ENCODE data around the gene PDCD1.
A peak's percentile ranks its signal among the peaks of the same experiment; 100 is the strongest.
"Not testable (repeated sequence)": the region's sequence is repeated elsewhere in the genome, so short reads cannot be mapped to it uniquely, and the experiment has no call there.

PDCD1 gene

DNA sequence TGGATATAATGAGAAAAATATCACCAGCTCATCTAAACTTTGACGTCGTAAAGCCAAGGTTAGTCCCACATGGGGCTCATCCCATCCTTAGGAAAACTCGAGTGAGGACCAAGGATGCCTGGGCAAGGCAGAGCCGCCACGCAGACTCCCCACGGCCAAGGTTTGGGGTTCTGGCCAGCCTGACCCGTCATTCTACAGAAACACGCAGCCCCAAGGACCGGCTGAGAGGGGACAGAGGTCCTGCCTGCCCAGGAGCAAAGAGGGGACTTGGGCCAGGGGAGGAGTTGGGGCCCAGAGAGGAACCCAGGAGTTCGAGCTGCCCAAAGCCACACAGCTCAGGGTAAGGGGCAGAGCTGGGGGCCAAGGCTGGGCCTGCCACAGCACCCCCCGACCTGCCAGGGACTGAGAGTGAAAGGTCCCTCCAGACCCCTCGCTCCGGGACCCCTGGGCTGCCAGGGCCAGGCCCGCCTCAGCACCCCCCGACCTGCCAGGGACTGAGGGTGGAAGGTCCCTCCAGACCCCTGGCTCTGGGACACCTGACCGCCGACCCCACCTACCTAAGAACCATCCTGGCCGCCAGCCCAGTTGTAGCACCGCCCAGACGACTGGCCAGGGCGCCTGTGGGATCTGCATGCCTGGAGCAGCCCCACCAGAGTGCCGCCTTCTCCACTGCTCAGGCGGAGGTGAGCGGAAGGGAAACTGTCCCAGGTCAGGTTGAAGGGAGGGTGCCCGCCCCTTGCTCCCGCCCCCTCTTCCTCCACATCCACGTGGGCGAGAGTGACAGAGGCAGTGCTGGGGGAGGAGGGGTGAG lies at the start of gene PDCD1:
Gene PDCD1, minus strand, starts transcription at position 689 of the 811 bp plus-strand sequence. Its CDS starts 56 bp downstream, at position 633.
- DNase-seq (ENCODE audit: low read depth in 3 of 3): peak; percentile 53 to 84 (median 54)

DNA sequence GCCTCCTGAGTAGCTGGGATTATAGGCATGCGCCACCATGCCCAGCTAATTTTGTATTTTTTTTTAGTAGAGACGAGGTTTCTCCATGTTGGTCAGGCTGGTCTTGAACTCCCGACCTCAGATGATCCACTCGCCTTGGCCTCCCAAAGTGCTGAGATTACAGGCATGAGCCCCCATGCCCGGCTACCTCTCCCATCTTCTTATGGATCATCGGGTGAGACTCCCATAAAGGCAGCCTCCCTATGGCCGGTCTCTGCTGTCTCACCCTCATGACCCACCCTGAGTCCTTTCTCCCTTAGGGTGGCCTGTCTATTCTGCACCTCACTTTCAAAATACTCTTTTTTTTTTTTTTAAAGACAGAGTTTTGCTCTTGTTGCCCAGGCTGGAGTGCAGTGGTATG lies 49.1 kb upstream of the PDCD1 start:
- DNase-seq (ENCODE audit: low read depth in 3 of 3): not testable (repeated sequence)

DNA sequence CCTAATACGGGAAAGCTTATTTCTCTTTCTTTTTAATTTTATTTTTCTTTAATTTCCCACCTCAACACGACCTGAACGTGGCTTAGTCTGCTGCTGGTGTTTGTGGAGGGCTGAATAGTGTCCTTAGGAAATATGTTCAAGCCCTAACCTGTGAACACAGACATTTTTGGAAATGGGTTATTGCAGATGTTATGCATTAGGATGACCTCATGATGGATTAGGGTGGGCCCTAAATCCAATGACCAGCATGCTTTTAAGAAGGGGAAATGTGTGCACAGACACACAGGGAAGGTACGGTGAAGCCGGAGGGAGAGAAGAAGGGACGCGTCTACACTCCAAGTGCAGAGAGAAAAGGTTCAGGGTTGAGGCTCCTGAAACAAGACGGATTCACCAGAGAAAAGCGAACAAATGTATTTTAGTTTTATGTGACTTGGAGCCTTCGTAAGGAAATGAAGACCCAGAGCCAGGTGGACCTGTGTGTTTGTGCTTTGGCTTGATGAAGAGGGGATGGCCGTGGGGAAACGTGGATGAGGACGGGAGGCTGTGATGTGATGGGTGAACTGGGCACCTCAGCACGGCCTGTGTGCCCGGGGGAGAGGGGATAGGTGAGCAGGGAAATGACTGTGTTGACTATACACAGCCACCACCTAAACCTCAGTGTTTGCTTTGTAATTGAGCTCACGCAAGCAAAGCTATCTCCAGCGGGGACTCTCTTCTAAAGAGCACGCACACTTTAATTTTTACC lies 48.3 kb upstream of the PDCD1 start:
- no peak for DNase-seq (ENCODE audit: low read depth in 3 of 3)

DNA sequence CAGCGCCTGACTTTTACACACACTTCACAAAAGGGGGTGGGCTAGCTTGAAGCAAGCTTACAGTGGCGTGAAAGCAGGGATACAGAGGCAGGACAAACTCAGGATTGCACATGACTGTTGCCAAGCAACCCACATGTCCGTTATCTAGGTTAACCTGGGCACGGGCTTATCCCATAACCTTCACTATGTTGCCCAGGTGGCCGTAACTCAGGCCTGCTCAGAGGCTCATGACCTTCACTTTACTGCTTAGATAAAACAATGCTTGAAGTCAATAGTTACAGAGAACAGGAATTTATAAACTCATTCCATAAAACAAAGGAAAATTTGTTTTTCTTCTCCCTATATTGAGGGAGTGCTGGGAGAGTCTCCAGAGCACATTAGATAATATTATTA lies 47.7 kb upstream of the PDCD1 start:
- DNase-seq (ENCODE audit: low read depth in 3 of 3): not testable (repeated sequence)

DNA sequence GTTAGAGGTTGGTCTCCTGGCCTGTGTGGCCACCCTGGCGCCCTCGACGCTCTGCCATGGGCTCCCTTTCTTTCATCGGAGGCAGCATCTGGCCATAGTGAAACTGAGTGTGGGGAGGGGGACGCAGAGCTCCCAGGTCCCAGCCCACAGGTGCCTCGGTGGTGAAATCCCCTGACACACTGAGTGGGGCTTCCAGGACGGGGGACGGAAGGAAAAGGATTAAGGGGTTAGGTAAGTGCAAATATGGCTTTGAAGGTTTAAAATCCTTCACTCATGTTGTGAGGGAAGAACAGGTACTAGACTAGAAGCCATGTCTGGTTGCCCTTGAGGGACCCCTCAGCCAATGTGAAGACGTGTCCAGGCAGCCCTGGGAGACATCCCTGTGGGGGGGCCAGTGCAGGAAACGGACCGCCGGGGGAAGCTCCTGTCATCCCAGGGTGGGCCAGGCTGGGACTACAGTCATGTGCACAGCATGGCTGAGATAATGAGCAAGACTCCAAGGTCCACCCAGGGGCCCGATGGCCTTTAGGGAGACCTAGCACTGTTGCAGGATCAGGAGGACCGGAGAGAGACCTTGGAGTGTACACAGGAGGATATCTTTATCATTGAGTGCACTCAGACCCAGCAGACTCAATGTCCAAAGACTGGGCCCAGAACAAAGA lies 47.2 kb upstream of the PDCD1 start:
- DNase-seq (ENCODE audit: low read depth in 3 of 3): no peak

DNA sequence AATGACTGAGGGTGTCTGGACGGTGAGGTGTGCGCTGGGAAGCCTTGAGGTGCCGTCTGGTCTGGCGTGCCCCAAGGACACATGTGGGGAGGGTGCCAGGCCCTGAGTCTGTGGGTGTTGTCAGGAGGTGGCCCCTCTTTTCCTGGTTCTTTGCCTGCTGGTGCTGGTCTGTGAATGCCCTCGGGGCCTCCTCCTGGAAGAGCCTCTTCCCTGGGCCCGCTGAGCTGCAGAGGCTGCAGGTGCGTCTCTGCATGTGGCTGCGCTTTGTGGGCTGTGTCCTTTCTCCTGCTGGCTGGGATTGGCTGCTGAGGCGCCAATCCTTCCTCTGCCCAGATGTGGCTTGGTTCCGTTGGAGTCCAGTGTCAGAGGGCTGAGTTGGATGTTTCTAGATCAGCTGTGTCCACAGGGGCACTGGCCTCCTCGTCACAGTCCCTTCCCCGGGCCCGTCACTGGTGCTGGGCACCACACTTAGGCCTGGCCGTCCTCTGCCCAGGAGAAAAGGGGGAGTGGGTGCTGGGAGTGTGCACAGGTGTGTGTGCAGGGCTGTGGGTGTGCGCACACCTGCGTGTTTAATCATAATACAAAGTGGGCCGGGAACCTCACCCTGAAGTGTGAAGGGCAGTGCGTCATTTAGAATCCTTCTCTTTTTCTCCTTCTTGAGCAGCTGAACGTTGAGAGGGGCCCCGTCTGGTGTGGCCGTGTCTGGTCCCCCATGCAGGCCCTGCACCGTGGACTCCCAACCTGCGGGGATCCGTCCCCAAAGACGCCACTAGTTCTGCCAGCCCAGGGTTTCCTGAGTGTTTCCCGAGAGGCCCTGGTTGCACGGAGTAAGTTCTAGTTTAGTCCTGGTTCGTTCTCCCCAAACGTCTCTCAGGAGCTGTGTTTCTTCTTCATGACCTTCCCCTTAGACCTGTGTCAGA lies 46.4 kb upstream of the PDCD1 start:
- no peak for DNase-seq (ENCODE audit: low read depth in 3 of 3)

DNA sequence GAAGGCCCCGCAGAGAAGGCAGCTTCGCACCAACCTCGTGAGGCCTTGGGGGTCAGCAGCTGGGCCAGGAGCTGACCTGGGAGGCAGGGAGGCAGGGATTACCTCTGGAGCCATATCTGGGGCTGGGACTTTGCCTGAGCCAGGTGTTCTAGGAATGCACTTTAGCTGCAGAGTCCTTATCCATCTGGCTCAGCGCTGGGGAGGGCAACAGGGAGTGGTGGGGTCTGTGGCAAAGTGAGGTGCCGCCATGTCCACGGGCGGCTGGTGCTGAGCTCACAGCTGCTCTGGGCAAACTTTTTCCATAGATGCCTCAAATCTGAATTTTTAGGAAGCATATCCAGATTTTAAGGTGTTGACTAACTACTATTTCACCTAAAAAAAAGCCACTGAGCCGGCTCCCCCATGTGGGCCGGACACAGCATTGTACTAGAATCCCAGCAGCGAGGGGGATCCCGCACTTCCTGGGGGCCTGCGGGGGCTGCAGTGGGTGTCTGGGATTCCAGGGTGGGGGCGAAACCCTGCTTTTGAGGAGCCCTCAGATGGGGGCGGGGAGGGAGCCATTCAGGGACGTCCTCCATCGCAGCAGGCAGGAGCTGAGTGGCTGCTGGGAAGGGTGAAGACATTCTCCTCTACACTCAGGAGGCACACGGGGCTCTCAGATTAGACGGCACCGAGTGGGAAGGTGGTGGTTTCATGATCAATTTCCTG lies 45.5 kb upstream of the PDCD1 start:
- DNase-seq (ENCODE audit: low read depth in 3 of 3): no peak

DNA sequence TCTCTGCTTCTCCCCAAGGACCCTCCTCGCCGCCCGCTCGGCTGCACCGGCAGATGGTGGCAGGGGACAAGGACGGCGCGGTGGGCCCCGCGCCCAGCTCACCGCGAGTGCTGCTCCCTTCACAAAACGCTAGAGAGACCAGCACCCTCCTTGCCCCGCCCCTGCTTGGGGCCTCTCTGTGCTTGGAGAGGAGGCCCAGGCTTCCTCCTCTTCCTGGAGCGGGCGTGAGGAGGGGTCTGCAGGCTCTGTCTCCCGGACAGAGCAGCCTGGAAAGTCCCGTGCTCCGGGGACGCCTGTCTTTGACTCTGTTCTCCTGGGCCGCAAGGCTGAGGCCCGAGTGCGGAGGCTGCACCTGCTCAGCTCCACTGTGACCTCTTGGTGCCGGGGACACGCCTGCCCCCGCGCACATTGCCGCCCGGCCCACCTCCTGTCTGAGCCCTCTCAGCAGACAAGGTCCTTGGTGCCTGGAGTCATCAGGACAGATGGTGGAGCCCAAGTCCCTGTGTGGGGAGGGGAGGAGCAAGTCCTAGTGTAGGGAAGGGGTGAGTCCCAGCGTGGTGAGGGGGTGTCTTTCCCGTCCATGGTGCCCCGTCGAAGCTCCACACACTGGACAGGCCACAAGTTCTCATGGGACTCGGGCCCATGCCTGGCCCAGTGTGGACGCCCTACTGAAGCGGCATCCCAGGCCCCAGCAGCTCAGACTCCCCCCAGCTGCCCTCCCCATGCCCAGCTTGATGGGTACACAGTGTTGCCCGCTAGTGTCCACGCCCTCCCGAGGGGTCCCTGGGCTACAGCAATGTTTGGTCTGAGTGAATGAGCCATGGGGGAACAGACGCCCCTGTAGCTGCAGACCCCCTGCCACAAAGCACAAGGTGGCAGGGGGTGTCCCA lies 44.7 kb upstream of the PDCD1 start:
- no peak for DNase-seq (ENCODE audit: low read depth in 3 of 3)

DNA sequence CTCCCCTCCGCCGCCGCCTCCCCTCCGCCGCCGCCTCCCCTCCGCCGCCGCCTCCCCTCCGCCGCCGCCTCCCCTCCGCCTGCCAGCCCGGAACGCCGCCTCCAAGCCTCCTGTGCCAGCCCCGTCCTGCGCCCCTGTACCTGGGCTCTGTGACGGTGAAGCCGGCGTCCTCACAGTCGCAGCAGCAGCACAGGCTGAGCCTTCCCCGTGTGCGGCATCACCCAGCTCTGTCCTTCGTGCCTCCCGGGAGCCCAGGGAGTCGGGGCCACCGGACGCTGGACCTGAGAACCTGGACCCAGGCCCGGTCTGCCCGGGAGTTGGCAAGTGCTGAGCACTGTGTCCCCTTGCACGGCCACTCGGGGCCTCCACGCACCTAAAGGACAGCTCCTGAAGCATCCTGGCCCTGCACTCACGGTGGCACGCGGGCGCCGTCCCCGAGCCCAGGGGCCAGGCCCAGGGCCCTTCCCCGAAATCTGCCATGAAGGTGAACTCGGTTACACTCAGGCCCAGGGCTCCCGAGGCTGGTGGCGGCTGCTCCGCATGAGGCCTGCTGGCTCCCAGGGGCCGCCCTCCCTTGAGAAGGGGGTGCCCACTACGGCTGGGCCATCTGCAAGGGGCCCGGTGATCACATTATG lies 43.8 kb upstream of the PDCD1 start:
- DNase-seq (ENCODE audit: low read depth in 3 of 3): no peak

DNA sequence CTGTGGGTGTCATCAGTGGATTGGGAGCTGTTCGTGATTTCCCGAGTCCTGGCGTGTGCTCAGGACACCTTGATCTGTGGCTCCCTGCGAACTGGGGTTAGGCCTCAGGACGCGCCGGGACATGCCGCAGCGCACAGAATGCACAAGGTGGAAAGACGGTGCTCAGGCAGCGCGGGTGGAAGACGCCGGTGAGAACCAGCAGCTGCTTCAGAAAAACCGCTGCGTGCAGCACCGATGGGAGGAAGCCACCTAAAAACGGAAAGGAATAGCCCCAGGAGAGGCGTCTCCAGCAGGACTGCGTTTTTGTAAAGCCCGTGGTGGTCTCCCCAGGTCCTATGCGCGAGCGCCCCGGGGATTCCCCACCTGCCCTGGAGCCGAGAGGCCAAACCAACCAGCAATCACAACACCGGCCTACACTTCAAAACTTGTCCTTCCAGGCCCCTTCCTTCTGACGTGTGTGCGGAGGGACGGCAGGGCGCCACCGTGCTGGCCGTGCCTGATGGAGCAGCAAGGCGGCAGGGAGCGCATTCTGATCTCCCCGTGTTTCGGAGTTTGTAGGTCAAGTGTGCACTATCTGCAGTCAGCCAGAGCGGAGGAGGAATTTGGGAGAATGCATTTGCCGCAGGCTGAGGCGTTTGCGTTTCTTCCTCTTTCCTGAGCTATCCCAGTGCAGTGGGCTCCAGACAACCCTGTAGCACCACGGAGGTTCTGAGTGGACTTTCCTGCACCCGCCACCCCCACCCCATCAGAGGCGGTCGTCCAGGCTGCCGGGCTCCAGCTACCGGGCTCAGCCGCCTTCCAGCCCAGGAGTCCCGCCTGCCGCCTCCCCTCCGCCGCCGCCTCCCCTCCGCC lies 43.0 kb upstream of the PDCD1 start:
- DNase-seq (ENCODE audit: low read depth in 3 of 3): no peak

DNA sequence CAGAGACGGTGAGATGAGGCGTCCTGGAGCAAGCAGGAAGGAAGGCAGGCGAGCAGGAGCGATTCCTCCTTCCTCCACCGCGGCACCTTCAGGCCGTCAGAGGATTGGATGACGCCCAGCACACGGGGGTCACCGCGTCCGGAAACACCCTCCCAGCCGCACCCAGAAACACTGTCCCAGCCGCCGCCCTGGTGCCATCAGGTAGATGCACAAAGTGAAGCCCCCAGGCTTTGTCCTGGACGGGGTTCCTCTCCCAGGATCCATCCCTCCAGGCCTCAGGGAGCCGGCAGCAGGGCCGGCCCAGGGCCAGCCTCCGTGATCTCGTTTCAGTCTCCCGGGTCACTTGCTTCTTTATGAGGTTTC lies 42.3 kb upstream of the PDCD1 start:
- no peak for DNase-seq (ENCODE audit: low read depth in 3 of 3)

DNA sequence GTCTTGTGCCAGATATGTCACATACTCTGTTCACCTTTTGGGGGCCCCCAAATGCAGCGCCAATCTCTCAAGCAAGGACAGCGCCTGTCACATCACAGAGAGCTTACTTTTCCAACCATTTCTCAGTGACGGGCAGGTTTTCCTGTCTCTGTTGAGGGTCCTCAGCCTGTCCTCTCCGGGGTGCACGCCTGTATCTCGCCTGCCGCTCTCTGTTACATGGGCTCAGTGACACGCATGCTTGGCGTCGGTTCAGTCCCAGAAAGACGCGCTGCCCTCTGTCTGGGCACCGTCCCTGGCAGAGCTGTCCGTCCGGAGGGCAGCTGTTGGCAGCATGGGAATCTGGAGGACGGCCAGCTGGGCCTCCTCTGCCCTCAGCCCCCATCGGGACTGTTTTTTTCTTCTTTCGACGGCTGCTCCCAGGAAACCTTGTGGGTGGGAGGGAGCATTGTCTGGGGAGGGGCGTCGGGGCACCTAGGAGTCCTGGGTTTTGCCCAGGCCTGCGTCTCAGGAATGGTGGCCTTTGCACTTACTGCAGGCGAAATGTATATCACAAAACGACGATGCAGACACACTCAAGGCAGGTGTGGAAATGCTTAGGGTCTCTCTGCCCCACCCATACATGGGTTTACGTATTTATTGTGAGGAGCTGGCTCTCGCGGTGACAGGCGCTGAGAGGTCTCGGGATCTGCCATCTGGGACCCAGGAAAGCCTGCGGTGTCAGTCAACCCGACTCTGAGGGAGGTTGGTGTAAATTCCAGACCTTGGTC lies 41.7 kb upstream of the PDCD1 start:
- DNase-seq (ENCODE audit: low read depth in 3 of 3): no peak

DNA sequence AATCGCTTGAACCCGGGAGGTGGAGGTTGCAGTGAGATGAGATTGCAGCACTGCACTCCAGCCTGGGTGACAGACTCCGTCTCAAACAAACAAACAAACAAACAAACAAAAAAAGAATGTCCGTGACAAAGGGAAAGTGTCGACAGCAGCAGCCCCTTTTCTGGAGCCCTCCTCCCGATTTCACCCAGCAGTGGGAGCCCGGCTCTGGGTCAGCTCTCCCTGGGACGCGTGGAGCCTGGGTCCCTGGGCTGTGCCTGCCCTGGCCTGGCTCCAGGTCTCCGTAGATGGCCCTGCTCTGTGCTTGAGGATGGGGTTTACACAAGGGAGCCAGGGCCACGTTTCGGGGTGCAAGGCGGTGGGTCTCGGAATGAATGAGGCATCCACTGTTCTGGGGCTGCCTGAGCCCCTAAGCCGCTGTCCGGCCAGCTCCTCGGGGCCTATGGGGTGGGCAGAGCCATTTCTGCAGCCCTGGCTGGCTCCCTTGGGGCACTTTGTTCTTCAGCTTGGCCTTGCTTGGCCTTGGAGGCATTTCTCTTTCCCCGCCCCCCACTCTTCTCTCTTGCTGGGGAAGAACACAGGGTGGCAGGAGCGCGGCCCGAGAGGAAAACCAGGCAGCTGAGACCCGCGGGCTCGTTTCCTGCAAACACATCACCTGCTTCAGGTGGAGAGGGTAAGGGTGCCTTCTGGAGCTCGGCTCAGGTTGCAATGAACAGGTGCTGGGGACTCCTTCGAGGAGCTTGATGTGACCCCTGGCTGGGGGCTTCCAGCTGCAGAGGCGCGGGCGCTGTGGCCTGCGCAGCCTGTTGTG lies 40.0 kb upstream of the PDCD1 start:
- no peak for DNase-seq (ENCODE audit: low read depth in 3 of 3)

DNA sequence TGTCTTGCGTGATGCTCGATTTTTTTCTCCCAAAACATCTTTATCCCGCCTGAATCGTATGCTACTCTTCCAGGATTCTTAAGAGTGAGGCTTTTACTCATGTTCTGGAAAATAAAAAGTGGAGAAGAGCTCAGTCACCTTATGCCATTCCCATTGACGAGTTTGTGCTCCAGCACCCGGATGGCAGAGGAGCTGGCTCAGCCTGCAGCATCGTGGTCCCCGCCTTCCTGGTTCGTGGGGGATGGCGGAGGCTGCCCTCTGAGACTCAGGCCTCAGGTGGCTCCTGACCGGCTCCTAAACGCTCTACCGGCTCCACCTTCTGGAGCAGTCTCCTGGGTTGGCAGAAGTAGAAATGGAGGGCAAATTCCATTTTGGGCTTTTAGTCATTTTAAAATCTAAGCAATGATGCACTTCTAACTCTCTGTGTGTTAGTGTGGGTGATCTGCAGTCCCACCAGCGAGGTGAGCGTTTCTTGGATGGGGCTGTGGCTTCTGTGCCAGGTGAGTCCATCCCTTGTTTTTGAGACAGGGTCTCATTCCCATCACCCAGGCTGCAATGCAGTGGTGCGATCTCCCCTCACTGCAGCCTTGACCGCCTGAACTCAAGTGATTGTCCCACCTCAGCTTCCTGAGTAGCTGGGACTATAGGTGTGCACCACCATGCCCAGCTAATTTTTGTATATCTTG lies 38.7 kb upstream of the PDCD1 start:
- DNase-seq (ENCODE audit: low read depth in 3 of 3): no peak

DNA sequence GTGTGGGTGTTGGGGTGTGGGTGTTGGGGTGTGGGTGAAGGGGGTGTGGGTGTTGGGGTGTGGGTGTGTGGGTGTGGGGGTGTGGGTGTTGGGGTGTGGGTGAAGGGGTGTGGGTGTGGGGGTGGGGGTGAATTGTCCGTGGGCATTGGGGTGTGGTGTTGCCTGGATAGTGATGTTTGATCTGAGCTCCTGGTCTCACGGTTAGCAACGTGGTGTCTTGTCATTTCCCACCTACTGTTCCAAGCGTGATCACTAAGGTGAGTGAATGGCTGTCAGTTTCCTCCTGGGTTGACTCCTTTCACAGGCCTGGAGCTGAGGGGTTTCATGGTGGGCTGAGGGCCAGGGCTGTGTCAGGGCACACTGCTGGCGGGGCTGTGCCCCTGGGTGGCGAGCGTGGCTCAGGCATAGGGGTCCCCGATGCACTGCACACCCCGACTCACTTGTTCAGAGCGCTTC lies 38.1 kb upstream of the PDCD1 start:
- DNase-seq (ENCODE audit: low read depth in 3 of 3): no peak
